Posterior cingulate gyrus (tissue), 11 donors: ENCODE results near the gene KCNH4.

Experiments used
- DNase-seq, 10 donors: peaks; one replicate each; pipeline versions ENCODE4 v3.0.0 to v3.0.0-alpha.2; 2020 to 2021; ENCODE audit warnings: mixed read lengths in 3 of 10
- intact Hi-C: fragments of 100-400 bp; cut with DNase I; formaldehyde crosslinking; loops from one replicate; pipeline ENCODE4 v1.15.1; 2023

KCNH4 gene

DNA sequence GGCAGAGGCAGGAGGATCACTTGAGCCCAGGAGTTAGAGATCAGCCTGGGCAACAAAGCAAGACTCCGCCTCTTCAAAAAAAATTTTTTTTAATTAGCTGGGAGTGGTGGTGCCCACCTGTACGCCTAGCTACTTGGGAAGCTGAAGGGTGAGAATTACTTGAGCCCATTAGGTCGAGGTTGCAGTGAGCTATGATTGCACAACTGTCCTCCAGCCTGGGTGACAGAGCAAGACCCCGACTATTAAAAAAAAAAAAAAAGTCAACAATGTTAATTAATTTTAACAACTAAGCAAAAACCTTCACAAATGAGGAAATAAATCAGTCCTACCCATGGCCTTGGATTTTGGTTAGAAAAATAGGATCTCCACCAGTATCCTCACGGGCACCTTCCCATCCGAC, 73.8 kb downstream of the KCNH4 start:
- intact Hi-C loops = no loop called here
- DNase-seq = no peak
